ENCODE results near the gene BICRA. TPM values are rescaled to one million over a fixed set of nuclear protein-coding genes. Genes with fewer than 3 reads are reported as not detected.
A peak's percentile ranks its signal among the peaks of the same experiment; 100 is the strongest.

BICRA gene
- total RNA-seq, 2 experiments from 2014 or later = 4.4 to 16.0 TPM

GRCh38 chr19:47603706-47604565 is 5.0 kb upstream of the BICRA start:
- Histone ChIP-seq H3K79me2 (ENCODE audit: insufficient read depth, low read depth, low read length) (peaks cover 14% of the 10 kb centered on the region; the same call in 1 of the 2 replicates), H3K4me2 (ENCODE audit: low read length) (no peak overlapping the region), H2AFZ (ENCODE audit: low read length) (no peak overlapping the region), H3K27ac (ENCODE audit: low read depth, low read length, poor library complexity, severe bottlenecking) (no peak overlapping the region), H4K20me1 (ENCODE audit: insufficient read depth, low read length) (no peaks in the 10 kb centered on the region), H3K9me2 (ENCODE audit: insufficient read depth, low read length) (no peaks in the 10 kb centered on the region), H3K36me3 (ENCODE audit: insufficient read depth, low read length) (peaks cover 5% of the 10 kb centered on the region; the same call in 1 of the 2 replicates), H3K9me3 (ENCODE audit: low read length) (no peaks in the 10 kb centered on the region), H3K4me1 (ENCODE audit: insufficient read depth, low read length, poor library complexity, severe bottlenecking) (peaks cover 31% of the 10 kb centered on the region), H3K4me3 (ENCODE audit: low read depth, low read length, poor library complexity, severe bottlenecking) (no peak overlapping the region)
- intact Hi-C loops (cut with micrococcal nuclease; ENCODE audit: unreplicated experiment) = loop anchor here (10.0 kb wide), 1 partner anchor 119 kb away; the partner anchor contains the start of gene KPTN
- ChIA-PET POLR2A (interaction anchor here (0.9 kb wide), 1 partner anchor 86 kb away, joined by 3 read pairs; no protein-coding TSS in a partner anchor), CTCF (ENCODE audit: unreplicated experiment) (no interaction called here)
- DNase-seq (ENCODE audit: low spot score) = no peak
- TF ChIP-seq EZH2phosphoT487 (IDR thresholded peaks at IDR 0.05; ENCODE audit: borderline replicate concordance, low read depth, low read length) (no peak), CTCF (conservative IDR thresholded peaks at IDR 0.05; ENCODE audit: low read length) (no peak)
- no TSS peak for BruUV-seq (replicated peaks)

GRCh38 chr19:47607564-47608073 is 1.3 kb upstream of the BICRA start:
- peaks cover 48% of the 10 kb centered on the region; the same call in 1 of the 2 replicates for H3K79me2 ChIP-seq (ENCODE audit: insufficient read depth, low read depth, low read length)
- ChIA-PET POLR2A (interaction anchor here (0.9 to 1.4 kb wide), 2 partner anchors 9 to 11 kb away, joined by 3 to 4 read pairs; no protein-coding TSS in a partner anchor), CTCF (ENCODE audit: unreplicated experiment) (no interaction called here)
- peak overlapping the region; percentile 87 for H3K4me2 ChIP-seq (ENCODE audit: low read length)
- BruUV-seq (replicated peaks) = no TSS peak
- intact Hi-C loops (cut with micrococcal nuclease; ENCODE audit: unreplicated experiment) = loop anchor here (2.0 to 10.0 kb wide), 2 partner anchors 93 to 123 kb away; partner anchors contain the start of genes KPTN and NAPA
- DNase-seq (ENCODE audit: low spot score) = no peak
- no peaks in the 10 kb centered on the region for H4K20me1 ChIP-seq (ENCODE audit: insufficient read depth, low read length)
- peak overlapping the region; percentile 76 for H3K27ac ChIP-seq (ENCODE audit: low read depth, low read length, poor library complexity, severe bottlenecking)
- no peaks in the 10 kb centered on the region for H3K9me2 ChIP-seq (ENCODE audit: insufficient read depth, low read length)
- H2AFZ ChIP-seq (ENCODE audit: low read length) = no peak overlapping the region; the same call in 1 of the 2 replicates
- peak overlapping the region; percentile 93 for H3K4me3 ChIP-seq (ENCODE audit: low read depth, low read length, poor library complexity, severe bottlenecking)
- H3K4me1 ChIP-seq (ENCODE audit: insufficient read depth, low read length, poor library complexity, severe bottlenecking) = peaks cover 27% of the 10 kb centered on the region
- peaks cover 5% of the 10 kb centered on the region; the same call in 1 of the 2 replicates for H3K36me3 ChIP-seq (ENCODE audit: insufficient read depth, low read length)
- H3K9me3 ChIP-seq (ENCODE audit: low read length) = no peaks in the 10 kb centered on the region
- TF ChIP-seq EZH2phosphoT487 (IDR thresholded peaks at IDR 0.05; ENCODE audit: borderline replicate concordance, low read depth, low read length) (no peak), CTCF (conservative IDR thresholded peaks at IDR 0.05; ENCODE audit: low read length) (0 out of 2 replicates have a peak, but pooled peaks have one; percentile 31)
